IPS DF 6.9 (cell line): ENCODE results near the gene WDR35.

Source experiments
- DNase-seq: peaks from one replicate; pipeline ENCODE4 v3.0.0-alpha.2; 2013; ENCODE audit warnings: low read depth, low spot score
- H3K27ac ChIP-seq: one replicate; pipeline ENCODE4 v1.5.1; 2013; ENCODE audit warnings: low read length, control low read depth
- H3K27me3 ChIP-seq: 2 replicates; pipeline ENCODE4 v1.6.1; 2013; ENCODE audit warnings: mild to moderate bottlenecking, low read length; ENCODE audit not compliant: control insufficient read depth, insufficient read depth
- H3K36me3 ChIP-seq: 2 replicates; pipeline ENCODE4 v1.6.1; 2013; ENCODE audit warnings: low read length; ENCODE audit not compliant: control insufficient read depth, insufficient read depth
- H3K4me1 ChIP-seq: 2 replicates; pipeline ENCODE4 v1.6.1; 2013; ENCODE audit warnings: low read length; ENCODE audit not compliant: control insufficient read depth, insufficient read depth
- H3K4me3 ChIP-seq: 2 replicates; pipeline ENCODE4 v1.5.1; 2013; ENCODE audit warnings: mild to moderate bottlenecking, low read length
- H3K9me3 ChIP-seq: 2 replicates; pipeline ENCODE4 v1.6.1; 2013; ENCODE audit warnings: low read length, inconsistent platforms; ENCODE audit not compliant: control insufficient read depth, insufficient read depth
- WGBS: extraction: QIAGEN DNeasy Blood & Tissue Kit; methylation state at CpG from one replicate; pipeline ENCODE4 v1.1.7; 2013; ENCODE audit warnings: mixed read lengths, missing lambda C conversion rate; ENCODE audit not compliant: insufficient read length, insufficient coverage; 5-methylcytosine and 5-hydroxymethylcytosine counted together

The WDR35 gene

DNA sequence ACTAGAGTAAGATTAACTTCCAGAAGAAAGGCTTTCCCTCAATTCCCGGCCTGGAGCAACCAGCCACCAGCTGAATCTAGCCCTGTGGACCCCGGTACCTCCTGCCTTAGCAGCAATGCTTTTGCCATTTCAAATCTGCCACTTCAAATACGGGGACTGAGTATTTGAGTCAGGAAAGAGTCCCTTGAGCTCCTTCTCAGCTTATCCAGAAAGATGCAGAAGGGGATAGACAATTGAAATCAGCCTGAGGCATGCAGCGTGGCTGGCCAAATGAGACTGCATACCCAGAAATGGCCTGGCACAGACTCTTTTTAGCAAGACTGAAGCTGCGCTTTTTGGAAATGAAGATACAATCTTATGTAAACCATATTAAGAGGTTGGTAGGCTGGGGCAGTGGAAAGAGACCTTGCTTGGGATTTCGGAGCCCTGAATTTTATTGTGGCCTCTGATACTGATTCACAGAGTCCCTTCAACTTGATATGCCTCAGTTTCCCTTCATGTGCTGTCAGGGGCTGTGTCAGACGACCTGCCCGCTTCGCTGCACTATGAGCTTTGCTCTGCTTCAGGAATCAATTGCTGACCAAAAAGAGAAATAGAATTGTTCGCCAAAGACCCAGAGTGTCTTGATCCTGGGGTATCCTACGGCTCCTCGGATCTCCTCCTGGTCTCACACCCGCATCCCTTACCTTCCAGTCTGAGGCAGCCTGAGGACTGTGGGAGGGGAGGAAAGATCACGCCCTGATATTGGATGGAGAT lies 21.5 kb upstream of the WDR35 start:
- Histone ChIP-seq H3K4me3 (peak overlapping the region; percentile 84; the same call in 1 of the 2 replicates), H3K27ac (no peak overlapping the region)
- no CpG with 5 or more reads among the region's 14 CpGs for WGBS

DNA sequence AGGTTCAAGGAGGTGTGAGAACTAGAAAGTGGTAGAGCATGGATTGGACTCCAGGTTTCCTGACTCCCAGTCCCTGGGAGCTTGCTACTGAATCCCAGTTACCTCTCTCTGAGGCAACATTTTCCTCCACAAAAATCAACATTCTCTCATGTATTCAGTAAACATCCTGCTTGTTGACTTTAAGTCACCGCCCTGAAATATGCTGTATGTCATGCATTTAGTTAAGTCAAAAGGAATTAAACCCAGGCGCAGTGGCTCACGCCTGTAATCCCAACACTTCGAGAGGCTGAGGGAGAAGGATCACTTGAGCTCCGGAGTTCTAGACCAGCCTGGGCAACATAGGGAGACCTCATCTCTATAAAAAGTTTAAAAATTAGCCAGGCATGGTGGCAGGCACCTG lies 18.8 kb upstream of the WDR35 start:
- Histone ChIP-seq H3K36me3 (no peaks in the 10 kb centered on the region), H3K9me3 (no peaks in the 10 kb centered on the region), H3K4me3 (no peak overlapping the region), H3K27me3 (no peaks in the 10 kb centered on the region; the same call in 1 of the 2 replicates), H3K4me1 (no peaks in the 10 kb centered on the region; the same call in 1 of the 2 replicates), H3K27ac (no peak overlapping the region)
- DNase-seq = no peak
- WGBS = no CpG with 5 or more reads among the region's 5 CpGs

More for the DNA sequence above, 21.5 kb upstream of the WDR35 start:
- H3K36me3 ChIP-seq = no peaks in the 10 kb centered on the region
- no peaks in the 10 kb centered on the region; the same call in 1 of the 2 replicates for H3K27me3 ChIP-seq
- no peaks in the 10 kb centered on the region; the same call in 1 of the 2 replicates for H3K4me1 ChIP-seq
- no peaks in the 10 kb centered on the region for H3K9me3 ChIP-seq
- DNase-seq = no peak

DNA sequence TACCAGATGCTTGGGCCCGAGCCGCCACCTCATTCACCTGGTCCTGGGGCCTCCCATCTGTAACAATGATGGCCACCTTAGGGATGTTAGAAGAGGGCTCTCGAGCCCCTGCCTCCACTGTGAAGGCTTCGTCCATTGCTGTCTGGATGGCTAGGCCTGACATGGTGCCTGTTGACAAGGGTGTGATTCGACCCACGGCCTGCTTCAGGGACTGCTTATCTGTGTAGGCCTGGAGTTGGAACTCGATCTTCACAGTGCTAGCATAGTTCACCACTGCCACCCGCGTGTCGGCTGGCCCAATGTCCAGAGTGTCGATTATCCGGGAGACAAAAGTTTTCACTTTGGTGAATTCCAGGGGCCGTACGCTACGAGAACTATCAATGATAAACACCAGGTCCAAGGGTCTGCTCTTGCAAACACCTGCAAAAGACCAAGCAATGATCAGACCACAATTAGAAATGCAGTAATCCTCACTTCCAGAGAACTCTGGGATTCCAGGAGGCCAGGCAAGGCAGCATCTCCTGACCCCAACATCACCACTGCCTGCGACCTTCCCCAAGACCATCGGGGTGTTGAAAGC lies 16.1 kb upstream of the WDR35 start:
- DNase-seq = no peak
- Histone ChIP-seq H3K27ac (no peak overlapping the region), H3K9me3 (no peaks in the 10 kb centered on the region), H3K4me3 (no peak overlapping the region), H3K27me3 (no peaks in the 10 kb centered on the region; the same call in 1 of the 2 replicates), H3K36me3 (no peaks in the 10 kb centered on the region), H3K4me1 (no peaks in the 10 kb centered on the region)
- no CpG with 5 or more reads among the region's 17 CpGs for WGBS

DNA sequence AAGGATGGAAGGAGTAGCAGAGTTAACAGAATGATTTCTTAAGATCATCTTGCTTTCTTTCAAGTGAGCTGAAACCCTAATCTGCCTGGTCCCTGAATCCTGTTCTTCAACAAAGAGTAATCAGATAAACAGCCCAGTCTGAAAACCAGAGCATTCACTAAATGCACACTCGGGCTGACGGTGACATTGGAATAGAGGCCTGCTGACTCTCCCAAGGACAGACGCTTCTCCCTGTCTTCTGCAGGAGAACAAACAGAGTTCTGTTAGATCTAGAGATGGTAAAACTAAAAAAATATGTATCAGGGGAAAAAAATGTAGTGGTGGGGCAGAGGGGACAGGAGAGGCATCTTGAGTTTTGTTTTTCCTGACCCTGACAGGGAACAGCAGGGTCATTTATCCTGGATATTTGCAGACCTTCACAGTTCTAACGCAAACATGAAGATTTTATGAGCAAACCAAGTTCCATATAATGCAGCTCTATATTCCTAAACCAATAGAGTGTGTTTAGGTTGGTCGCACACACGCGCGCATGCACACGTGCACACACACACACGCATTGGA lies 15.2 kb upstream of the WDR35 start:
- Histone ChIP-seq H3K27me3 (no peaks in the 10 kb centered on the region), H3K27ac (no peak overlapping the region), H3K9me3 (no peaks in the 10 kb centered on the region), H3K4me1 (no peaks in the 10 kb centered on the region), H3K36me3 (no peaks in the 10 kb centered on the region), H3K4me3 (no peak overlapping the region)
- WGBS = no CpG with 5 or more reads among the region's 10 CpGs
- DNase-seq = no peak

DNA sequence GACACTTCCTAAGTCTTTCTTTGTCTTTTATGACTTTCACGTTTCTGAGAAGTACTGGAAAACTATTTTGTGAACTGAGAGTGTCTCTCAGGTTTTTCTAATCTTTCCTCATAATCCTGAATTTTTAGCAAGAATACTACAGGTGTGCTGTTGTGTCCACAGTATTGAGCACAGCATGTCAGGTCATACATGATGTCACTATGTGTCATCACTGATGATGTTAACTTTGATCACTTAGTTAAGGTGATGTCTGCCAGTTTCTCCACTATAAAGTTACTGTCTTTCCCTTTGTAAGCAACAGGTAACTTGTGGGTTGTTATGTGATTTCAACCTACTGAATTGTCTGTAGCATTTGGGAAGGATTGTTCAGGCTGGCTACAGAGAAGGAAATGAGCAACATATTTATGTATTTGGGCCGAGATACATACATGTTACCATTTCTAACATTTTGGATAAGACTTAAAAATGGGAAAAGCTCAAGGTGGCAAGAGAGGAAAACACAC lies 11.5 kb upstream of the WDR35 start:
- H3K4me1 ChIP-seq = no peaks in the 10 kb centered on the region
- no peak overlapping the region for H3K27ac ChIP-seq
- no peak for DNase-seq
- no peak overlapping the region for H3K4me3 ChIP-seq
- H3K9me3 ChIP-seq = no peaks in the 10 kb centered on the region
- H3K36me3 ChIP-seq = no peaks in the 10 kb centered on the region
- H3K27me3 ChIP-seq = no peaks in the 10 kb centered on the region
- no CpG with 5 or more reads among the region's 2 CpGs for WGBS

DNA sequence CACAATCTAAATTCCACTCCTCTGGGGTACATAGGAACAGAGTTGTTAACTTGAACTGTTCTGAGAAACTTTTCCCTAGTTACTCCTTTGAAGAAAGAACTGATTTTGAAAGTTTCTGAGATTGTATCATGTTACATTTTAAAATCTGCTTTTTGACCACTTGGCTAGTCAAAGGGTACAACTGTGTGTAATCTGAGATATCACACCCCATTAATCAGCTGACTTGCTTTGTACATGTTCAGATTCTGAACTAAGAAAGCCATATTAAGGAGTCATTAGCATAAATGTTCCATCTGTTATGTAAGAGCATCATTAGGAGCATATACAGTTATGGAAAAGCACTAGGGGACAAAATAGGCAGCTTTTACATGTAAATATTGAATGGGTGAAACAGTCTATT lies 3.8 kb upstream of the WDR35 start:
- no peak for DNase-seq
- no peaks in the 10 kb centered on the region for H3K36me3 ChIP-seq
- no peaks in the 10 kb centered on the region for H3K9me3 ChIP-seq
- H3K4me1 ChIP-seq = no peaks in the 10 kb centered on the region
- no peaks in the 10 kb centered on the region for H3K27me3 ChIP-seq
- H3K4me3 ChIP-seq = no peak overlapping the region
- H3K27ac ChIP-seq = no peak overlapping the region

DNA sequence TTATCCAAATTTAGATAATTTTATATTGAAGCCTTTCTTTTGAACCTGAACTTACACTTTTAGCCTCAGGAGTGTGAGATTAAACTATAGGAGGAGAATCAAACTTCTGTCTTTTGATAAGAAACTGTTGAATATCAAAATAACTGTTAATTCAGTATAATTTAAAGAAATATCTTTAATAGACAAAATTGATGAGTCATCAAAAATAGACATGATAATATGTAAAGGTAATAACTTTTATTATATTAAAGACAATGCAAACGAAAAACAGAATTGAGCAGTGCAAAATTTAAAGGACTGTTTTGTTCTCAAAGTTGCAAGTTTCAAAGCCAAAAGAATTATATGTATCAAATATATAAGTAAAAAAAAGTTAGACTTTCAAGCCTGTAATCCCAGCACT lies 2.0 kb upstream of the WDR35 start:
- no CpG with 5 or more reads among the region's 1 CpG for WGBS
- no peaks in the 10 kb centered on the region for H3K4me1 ChIP-seq

DNA sequence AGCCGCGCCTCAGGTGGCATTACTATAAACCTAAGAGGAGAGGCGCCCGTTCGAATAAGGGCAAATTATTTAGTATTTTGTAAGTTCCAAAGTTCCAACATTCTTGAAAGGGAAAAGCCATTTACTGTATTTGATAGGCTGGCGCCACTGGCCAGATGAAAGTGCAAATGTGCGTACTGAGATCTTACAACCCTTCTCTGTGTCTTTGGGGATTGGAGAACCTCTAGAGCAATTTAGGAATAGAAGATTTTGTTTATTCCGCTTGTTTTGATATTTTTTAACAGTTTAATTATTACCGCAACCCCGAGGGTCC lies 467 bp upstream of the WDR35 start:
- Histone ChIP-seq H3K36me3 (no peaks in the 10 kb centered on the region), H3K27me3 (no peaks in the 10 kb centered on the region), H3K27ac (no peak overlapping the region), H3K4me3 (peak overlapping the region; percentile 65; the same call in 1 of the 2 replicates), H3K4me1 (no peaks in the 10 kb centered on the region), H3K9me3 (no peaks in the 10 kb centered on the region)
- no CpG with 5 or more reads among the region's 10 CpGs for WGBS
- DNase-seq = no peak

More for the DNA sequence above, 2.0 kb upstream of the WDR35 start:
- Histone ChIP-seq H3K9me3 (no peaks in the 10 kb centered on the region), H3K36me3 (no peaks in the 10 kb centered on the region), H3K27me3 (no peaks in the 10 kb centered on the region), H3K27ac (no peak overlapping the region), H3K4me3 (no peak overlapping the region)
- no peak for DNase-seq

DNA sequence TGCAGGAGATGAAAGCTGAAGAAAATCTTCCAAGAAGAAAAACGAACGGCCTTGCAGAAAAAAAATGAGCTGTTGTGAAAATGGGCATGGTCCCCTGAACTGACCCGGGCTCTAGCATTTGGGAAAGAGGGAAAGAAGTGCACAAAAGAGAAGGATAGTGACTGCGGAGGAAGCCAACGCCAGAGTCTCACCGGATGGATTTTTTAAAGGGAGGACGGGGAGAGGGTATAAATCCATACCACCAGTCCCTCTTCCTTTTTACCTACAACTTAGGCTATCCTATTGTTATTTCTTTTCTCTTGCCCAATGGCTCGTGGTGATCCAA lies 601 bp downstream of the WDR35 start:
- Histone ChIP-seq H3K36me3 (no peaks in the 10 kb centered on the region), H3K27me3 (no peaks in the 10 kb centered on the region)

DNA sequence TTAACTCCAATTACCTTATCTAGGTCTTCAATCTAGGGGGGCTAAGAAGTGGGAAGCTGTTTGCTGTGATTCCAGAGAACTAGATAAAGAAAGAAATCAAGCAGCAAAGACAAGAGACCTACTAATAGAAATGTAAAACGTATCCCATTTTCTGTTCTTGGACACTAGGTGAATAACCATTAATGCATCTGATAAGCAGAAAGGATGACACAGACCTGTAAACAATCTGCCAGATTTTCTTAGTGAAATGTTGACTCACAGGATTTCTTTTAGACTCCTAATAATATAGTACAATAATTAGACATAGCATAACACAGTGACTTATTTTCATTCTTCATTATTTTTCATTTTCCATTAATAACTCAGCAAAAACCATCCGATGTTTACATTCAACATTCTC lies 1.3 kb downstream of the WDR35 start:
- Histone ChIP-seq H3K9me3 (no peaks in the 10 kb centered on the region), H3K4me1 (no peaks in the 10 kb centered on the region), H3K27ac (no peak overlapping the region), H3K27me3 (no peaks in the 10 kb centered on the region), H3K4me3 (no peak overlapping the region), H3K36me3 (no peaks in the 10 kb centered on the region)
- DNase-seq = no peak
- WGBS = 100% methylated on average over 1 of the region's 2 CpGs

More for the DNA sequence above, 601 bp downstream of the WDR35 start:
- Histone ChIP-seq H3K27ac (no peak overlapping the region), H3K4me3 (peak overlapping the region; percentile 65; the same call in 1 of the 2 replicates), H3K9me3 (no peaks in the 10 kb centered on the region), H3K4me1 (no peaks in the 10 kb centered on the region)
- no peak for DNase-seq
- WGBS = no CpG with 5 or more reads among the region's 8 CpGs
